NCI-H226 (cell line): Measurements from ENCODE around the gene TALDO1.

Source experiments
- DNase-seq: peaks from one replicate; pipeline ENCODE4 v3.0.0-alpha.2; 2015

The TALDO1 gene

DNA sequence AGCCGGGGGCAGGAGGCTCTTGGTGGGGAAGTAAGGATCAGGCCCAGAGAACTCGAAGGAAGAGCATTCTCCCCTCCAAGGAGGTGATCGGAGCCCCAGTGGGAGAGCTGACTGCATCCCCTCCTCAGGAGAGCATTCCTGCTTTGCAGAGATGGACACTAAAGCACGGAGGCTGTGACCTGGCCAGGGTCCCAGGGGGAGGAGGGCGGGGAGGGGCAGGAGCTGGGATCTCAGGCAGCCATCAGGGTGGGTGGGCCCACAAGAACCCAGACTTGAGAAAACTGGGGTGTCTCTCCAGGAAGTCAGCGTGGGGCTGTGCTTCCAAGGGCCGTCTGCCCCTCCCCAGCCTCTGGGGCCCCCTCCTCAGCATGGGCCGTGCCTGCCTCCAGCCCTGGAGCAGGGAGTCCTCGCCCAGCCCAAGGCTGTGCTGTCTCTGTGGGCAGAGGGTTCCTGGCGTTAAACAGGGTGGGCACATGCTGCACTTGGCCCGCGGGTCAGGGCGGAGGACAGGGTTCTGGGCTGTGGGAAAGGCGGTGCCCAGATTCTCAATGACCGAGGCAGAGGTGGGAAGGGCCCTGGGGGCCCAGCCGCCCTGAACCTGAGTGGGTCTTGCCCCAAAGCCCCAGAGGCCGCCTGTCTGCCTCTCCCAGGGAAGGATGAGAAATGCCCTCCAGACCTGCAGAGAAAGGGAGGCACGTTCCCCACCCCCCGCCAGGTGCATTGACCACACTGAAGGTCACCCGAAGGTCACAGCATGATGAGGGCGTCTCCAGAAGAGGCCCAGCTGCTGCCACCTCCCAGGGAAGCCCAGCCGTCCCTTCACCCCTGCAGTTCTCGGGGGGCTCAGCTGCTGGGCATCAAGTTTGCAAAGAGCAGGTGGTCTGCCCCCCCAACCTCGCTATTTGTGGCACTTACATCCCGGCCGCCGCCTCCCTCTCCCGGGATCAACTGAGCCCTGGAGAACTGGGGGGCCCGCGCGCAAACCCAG is 42.0 kb downstream of the TALDO1 start:
- no peak for DNase-seq

GRCh38 chr11:789943-790342 is 42.7 kb downstream of the TALDO1 start, which contains the start of gene CEND1:
CEND1 (minus strand) TSS chr11:790090; CDS start chr11:788576, 1,514 bp downstream.
- no peak for DNase-seq

GRCh38 chr11:790721-791564 is 43.7 kb downstream of the TALDO1 start:
- DNase-seq = peak; percentile 55

DNA sequence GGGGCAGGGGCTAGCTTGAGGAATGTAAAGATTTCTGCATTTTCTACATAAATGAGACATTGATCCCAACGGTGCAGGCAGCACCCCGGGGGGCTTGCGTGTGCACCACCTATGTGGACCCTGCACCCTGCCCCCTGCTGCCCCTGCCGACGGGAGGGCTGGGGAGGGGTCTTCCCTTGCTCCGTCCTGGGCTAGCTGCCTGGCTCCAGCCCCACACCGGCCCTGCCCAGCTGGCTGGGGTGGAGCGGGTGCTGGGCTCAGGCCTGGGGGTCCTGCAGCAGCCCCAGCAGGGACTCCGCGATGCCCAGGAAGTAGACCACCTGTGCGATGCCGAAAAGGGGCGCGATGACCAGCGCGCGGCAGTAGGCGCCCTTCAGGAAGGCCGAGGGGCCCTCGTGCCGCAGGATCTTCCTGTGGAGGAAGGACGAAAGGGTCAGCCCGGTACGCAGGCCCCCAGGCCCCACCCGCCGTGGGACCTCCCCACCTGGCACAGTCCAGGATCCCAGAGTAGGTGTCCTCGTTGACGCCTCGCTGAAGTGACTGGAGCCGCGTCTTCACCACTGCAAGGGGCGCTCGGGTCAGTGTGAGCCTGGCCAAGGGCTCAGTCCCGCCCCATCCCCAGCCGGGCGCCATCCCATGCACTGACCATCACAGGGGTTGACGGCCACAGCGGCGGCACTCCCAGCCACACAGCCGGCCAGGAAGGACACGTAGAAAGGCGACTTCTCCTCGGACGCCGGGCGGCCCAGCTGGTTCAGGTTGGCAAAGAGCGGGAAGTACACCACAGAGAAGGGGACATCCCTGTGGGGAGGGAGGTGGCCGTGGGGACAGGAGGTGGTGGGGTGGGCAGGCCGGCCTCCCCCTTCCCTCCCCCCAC is 44.6 kb downstream of the TALDO1 start:
- no peak for DNase-seq

DNA sequence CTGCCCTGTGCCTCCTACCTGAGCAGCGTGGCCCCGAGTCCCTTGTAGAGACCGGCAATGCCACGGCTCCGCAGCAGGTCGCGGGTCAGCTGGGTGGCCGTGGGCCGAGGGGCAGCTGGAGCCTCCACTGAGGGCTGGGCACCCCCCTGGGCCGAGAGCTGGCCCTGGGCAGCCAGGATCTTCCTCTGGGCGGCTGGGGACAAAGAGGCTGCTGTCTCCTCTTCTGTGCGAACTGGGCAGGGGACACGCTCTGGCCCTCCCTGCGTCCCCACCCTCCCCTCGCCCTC is 45.2 kb downstream of the TALDO1 start:
- DNase-seq = no peak

DNA sequence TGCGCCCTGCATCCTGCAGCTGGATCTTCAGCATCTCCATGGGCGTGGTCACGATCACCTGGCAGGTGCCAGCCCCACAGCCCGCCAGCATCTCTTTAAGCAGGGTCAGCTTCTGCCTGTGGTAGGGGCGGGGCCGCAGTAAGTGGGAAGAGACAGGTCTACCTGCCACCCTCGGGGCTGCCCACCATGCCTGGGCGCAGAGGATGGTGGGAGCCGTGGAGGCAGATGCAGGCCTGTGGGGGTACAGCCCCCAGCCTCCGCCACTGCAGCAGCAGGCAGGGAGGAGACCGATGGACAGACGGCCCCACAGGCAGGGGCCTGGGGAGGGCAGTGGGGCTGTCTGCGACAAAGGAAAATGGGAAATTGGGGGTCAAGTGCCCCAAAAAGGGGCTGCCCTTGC is 45.6 kb downstream of the TALDO1 start:
- DNase-seq = no peak

DNA sequence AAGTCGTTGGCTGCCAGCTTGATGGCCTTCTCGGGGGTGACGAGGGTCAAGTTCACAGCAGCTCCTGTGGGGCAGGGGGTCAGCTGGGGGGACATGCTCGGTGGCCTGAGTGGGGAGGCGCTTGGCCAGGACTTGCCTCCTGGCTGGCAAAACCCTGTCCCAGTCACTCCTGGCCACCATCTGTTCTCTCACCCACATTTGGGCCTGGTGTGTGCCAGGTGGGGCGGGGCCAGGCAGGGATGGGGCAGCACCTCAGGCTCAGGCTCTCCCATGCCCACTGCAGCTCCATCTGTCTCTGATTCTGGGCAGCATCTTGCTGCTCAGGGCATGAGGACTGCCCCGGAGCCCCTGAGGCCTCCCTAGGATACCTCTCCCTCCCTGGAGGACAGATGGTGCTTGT is 46.3 kb downstream of the TALDO1 start:
- no peak for DNase-seq

DNA sequence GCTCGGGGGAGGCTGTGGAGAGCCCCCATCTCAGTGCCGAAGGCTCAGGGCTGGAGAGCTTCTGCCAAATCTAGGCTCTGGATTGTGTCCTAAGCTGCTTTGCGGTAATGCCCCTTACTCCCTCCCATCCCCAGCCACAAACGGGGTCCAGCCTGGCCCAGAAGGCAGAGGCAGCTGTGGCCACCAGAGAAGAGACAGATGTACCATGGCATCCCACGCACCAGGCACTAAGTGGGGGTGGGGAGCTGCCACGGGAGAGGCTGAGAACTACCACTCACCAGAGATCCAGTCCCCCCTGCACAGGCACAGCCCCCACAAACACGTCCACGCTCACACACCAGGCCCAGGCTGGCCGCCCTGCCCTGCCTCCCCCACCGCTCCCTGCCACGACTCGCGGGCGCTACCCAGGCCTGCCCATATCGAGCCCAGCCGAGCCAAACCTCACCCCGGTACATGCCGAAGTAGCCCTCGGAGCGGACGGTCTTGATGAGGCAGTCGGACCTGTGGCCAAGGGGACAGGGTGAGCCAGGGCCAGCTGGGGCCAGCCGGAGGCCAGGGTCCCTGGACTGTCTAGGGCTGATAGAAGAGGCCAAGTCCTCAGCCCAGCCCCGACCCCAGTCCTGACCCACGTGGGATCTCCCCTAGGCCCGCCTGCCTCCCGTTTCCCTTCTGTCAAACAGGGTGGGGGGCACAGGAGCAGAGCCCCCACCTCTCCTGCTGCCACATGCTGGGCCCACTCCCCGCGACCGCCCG is 46.9 kb downstream of the TALDO1 start:
- no peak for DNase-seq

DNA sequence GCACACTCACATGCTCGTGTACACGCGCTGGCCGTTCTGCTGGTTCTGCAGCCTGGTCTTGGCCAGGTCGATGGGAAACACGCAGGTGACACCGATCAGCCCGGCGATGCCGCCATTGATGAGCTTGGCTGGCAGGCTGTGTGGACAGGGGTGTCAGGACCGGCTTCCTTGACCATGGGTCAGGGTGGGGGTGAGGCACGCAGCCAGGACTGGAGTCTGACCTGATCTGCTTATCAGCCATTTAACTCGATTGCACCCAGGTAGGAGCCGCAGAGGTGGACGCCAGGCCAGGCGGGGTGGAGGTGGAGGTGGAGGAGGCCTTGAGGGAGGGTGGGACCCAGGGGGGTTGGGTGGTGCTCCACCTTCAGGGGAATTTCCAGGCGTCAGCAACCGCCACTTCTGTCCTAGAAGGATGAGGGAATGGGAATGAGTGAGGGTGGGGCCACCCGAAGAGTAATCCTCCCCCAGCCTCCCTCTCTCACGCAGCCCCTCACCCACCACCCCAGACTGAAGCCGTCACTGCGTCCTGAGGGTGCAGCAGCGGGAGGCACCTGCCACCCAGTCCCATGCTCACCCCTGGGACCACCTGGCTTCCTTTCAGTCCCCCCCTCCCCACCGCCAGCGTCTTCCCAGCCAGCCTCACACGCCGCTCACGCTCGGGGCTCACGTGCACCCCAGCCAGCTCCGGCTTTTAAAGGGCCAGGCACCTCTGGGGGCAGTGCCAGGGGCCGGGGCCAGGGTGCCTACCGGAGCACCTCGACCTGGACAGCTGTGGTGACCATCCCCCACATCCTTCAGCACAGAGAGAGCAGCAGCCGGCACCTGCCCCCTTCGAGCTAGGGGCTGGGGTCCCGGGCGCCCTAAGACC is 47.7 kb downstream of the TALDO1 start:
- peak; percentile 51 for DNase-seq

DNA sequence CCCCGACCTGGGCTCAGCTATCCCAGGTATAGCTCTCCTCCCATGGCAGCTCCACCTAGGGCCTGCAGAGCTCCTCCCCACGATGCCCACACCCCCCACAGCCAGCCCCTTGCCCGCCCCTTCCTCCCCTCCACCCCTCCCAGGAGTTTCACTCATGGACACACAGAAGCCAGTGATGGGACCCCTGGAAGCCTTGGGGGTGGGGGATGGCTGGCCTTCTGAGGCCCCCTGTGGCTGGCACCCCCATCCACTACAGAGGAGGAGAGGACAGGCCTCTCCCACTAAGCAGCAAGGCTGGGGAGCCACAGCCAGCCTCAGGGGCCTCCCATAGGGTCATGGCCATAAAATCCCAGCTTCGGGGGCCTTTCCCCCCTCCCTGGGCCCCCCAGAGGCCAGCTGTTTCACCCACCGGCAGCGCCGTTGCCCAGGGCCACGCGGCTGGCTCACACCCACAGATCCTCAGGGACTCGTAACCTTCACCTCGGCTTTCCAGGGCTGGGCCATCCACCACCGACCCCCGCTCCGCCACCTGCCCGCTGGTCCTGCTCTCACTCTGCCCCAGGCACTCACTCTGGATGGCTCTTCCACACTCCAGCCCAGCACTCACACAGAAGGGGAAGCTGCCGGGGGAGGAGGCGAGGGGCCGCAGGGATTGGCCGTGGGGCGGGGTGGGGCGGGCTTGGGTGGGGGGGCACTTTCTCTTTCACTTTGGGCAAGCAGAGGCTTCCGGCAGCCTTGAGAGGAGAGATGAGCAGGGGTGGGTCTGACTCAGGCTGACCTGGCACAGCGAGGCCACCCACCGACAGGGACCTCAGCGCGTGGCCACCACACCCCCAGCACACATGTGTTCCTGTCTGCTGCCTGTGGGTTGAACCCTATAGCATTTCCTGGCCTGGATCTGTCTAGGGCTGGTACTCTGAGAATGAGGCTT is 48.6 kb downstream of the TALDO1 start:
- peak; percentile 83 for DNase-seq

GRCh38 chr11:796565-797295 is 49.5 kb downstream of the TALDO1 start:
- no peak for DNase-seq

- peak; percentile 67 for DNase-seq
Measured at GRCh38 chr11:797296-798092, 50.2 kb downstream of the TALDO1 start.

DNA sequence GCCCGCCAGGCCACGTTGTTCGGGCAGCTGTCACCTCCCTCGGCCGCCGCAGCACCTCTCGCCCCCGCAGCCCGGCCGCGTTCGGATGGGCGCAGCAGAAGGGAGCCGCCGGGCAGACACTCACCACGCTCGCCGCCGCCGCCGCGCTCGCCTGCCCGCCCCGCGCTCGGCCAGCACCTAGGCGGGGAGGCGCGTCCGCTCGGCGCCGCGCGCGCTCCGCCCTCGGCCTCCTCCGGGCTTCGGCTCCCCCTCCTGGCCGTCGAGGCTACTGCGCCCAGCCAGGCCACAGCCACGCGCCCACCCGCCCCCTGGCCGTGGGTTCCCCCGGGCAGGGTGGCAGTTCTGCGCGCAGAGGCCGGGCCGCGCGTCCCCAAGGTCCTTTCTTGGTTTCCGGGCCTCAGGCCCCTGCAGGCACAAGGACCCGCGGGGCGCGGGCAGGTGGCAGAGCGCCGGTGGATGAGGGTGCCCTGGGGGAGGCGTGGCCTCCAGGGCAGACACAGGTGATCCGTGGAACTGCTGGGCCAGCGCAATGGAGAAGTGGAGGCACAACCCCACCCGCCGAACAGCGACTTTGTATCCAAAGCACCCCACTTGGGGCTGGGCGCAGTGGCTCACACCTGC is 50.9 kb downstream of the TALDO1 start, which contains the start of gene SLC25A22:
Gene SLC25A22 (minus strand): TSS at position 189 of the 621 bp plus-strand sequence. CDS start 3,275 bp downstream, outside the sequence.
- peak; percentile 66 for DNase-seq

DNA sequence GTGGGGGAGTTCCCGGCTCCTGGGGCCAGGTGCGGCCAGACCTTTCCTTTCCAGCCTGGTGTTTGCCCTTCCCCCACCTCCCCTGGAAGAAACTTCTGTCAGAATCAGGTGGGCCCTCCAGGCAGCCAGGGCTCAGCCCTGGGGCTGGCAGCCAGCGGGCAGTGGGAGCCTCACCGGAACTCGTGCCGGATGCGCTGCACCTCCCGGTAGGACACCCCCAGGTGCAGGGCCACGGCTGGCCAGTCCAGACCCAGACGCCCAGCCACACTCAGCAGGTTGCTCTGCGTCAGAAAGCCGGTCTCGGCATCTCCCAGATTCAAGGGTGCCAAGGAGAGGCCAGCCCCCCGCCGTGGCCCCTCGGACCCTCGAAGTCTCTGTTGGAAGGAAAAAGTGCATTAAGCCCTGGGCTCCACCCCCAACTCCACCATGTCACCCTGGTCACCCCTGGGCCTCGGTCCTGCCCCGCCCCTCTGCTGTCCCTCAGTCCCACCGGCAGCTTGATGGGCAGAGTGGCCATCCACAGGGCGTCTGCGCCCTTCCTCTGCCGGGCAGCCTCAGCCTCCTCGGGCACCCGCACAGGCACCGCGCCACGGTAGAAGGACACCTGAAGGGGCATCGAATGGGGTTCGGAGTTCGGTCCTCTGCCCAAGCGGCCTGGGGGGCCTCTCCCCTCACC is 52.5 kb downstream of the TALDO1 start:
- no peak for DNase-seq

DNA sequence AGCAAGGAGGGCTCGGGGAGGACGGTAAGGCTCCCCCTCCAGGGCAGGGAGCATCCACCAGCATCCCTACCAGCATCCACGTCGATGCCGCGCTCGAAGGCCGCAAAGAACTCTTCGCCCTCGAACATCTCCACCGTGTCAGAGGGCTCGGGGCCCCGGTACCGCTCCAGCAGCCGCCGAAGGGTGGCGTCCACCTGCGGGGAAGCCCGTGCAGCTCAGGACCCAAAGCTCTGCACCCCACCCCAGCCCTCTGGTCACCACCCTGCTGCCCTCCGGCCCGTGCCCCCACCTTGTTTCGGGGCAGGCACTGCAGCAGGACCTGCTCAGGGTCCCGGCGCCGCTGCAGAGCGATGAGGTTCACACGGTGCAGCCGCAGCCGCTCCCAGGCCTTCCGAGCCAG is 53.2 kb downstream of the TALDO1 start:
- DNase-seq = no peak

- DNase-seq = no peak
Measured at GRCh38 chr11:801097-801780, 54.0 kb downstream of the TALDO1 start.
